ENCODE results near the gene SDC3. TPM values are rescaled to one million over a fixed set of nuclear protein-coding genes. Genes with fewer than 3 reads are reported as not detected.

The SDC3 gene
- total RNA-seq, 1 donor from 2014 or later, result 66.1 TPM

- DNase-seq, result no peak
These were observed 19.6 kb downstream of the SDC3 start for GRCh38 chr1:30888975-30889374.

- peak; percentile 78 for DNase-seq
These were observed 20.2 kb downstream of the SDC3 start for GRCh38 chr1:30888391-30888790.

GRCh38 chr1:30887485-30888315 is 20.9 kb downstream of the SDC3 start:
- no peak for DNase-seq

GRCh38 chr1:30886710-30887428 is 21.7 kb downstream of the SDC3 start:
- DNase-seq, result no peak

GRCh38 chr1:30885570-30886522 is 22.7 kb downstream of the SDC3 start:
- DNase-seq, result no peak

- no peak for DNase-seq
These were observed 23.8 kb downstream of the SDC3 start for GRCh38 chr1:30884723-30885122.

- no peak for DNase-seq
These were observed 25.0 kb downstream of the SDC3 start for GRCh38 chr1:30883389-30884172.

GRCh38 chr1:30882678-30883388 is 25.7 kb downstream of the SDC3 start:
- no peak for DNase-seq

GRCh38 chr1:30881319-30882181 is 27.0 kb downstream of the SDC3 start:
- DNase-seq, result no peak

GRCh38 chr1:30880678-30881318 is 27.8 kb downstream of the SDC3 start:
- no peak for DNase-seq

- DNase-seq, result no peak
These were observed 28.4 kb downstream of the SDC3 start for GRCh38 chr1:30879940-30880677.

GRCh38 chr1:30879126-30879786 is 29.3 kb downstream of the SDC3 start:
- no peak for DNase-seq

GRCh38 chr1:30878559-30878958 is 30.0 kb downstream of the SDC3 start:
- no peak for DNase-seq

- DNase-seq, result no peak
These were observed 30.5 kb downstream of the SDC3 start for GRCh38 chr1:30878016-30878415.

GRCh38 chr1:30877205-30877912 is 31.2 kb downstream of the SDC3 start:
- peak; percentile 34 for DNase-seq

GRCh38 chr1:30876451-30877204 is 31.9 kb downstream of the SDC3 start:
- DNase-seq, result no peak

- DNase-seq, result no peak
These were observed 32.6 kb downstream of the SDC3 start for GRCh38 chr1:30875916-30876315.
